Endodermal cell (in vitro differentiated cells): ENCODE results near the gene RIPK3. TPM values are rescaled to one million over a fixed set of nuclear protein-coding genes. Genes with fewer than 3 reads are reported as not detected.
"Not testable (repeated sequence)": the region's sequence is repeated elsewhere in the genome, so short reads cannot be mapped to it uniquely, and the experiment has no call there.

Experiments
- DNase-seq: peaks from one replicate; pipeline ENCODE4 v3.0.0-alpha.2; 2017
- H3K27ac ChIP-seq: 2 replicates; pipeline ENCODE4 v1.5.1; 2013; ENCODE audit warnings: mild to moderate bottlenecking, low read depth, low read length, moderate library complexity
- H3K27me3 ChIP-seq: 2 replicates; pipeline ENCODE4 v1.6.1; 2013; ENCODE audit warnings: mild to moderate bottlenecking, low read length, moderate library complexity; ENCODE audit not compliant: insufficient read depth, control insufficient read depth, poor library complexity, severe bottlenecking
- H3K36me3 ChIP-seq: 2 replicates; pipeline ENCODE4 v1.7.0; 2013; ENCODE audit warnings: mild to moderate bottlenecking, low read length, moderate library complexity; ENCODE audit not compliant: control insufficient read depth, insufficient read depth
- H3K4me1 ChIP-seq: one replicate; pipeline ENCODE4 v1.7.0; 2013; ENCODE audit warnings: low read length; ENCODE audit not compliant: control insufficient read depth, insufficient read depth
- H3K4me3 ChIP-seq: 2 replicates; pipeline ENCODE4 v1.5.1; 2013; ENCODE audit warnings: mild to moderate bottlenecking, low read length, moderate library complexity
- H3K9ac ChIP-seq: 2 replicates; pipeline ENCODE4 v1.6.1; 2013; ENCODE audit warnings: mild to moderate bottlenecking, low read length, moderate library complexity; ENCODE audit not compliant: poor library complexity, severe bottlenecking; ENCODE audit errors: extremely low read depth
- H3K9me3 ChIP-seq: 2 replicates; pipeline ENCODE4 v1.6.1; 2013; ENCODE audit warnings: mild to moderate bottlenecking, low read length, moderate library complexity; ENCODE audit not compliant: control insufficient read depth
- H3K27ac Mint-ChIP-seq: 2 replicates; pipeline ENCODE4 v1.8.0; 2020; ENCODE audit warnings: mixed read lengths
- H3K27me3 Mint-ChIP-seq: 2 replicates; pipeline ENCODE4 v1.8.0; 2021; ENCODE audit warnings: mild to moderate bottlenecking, mixed read lengths; ENCODE audit not compliant: insufficient read depth
- H3K36me3 Mint-ChIP-seq: 2 replicates; pipeline ENCODE4 v1.8.0; 2020; ENCODE audit warnings: low read depth, mixed read lengths
- H3K4me1 Mint-ChIP-seq: 2 replicates; pipeline ENCODE4 v1.8.0; 2020; ENCODE audit warnings: mixed read lengths
- H3K4me3 Mint-ChIP-seq: 2 replicates; pipeline ENCODE4 v1.8.0; 2020; ENCODE audit warnings: mild to moderate bottlenecking, moderate library complexity, mixed read lengths
- H3K9me3 Mint-ChIP-seq: 2 replicates; pipeline ENCODE4 v1.8.0; 2020; ENCODE audit warnings: mild to moderate bottlenecking, mixed read lengths
- WGBS, 2 experiments: methylation state at CpG; one replicate each; pipeline versions ENCODE4 v1.1.5 to v1.1.7; 2013; ENCODE audit warnings: missing lambda C conversion rate in 2 of 2, mixed read lengths in 1 of 2; ENCODE audit not compliant: insufficient coverage in 1 of 2, insufficient read length in 1 of 2; 5-methylcytosine and 5-hydroxymethylcytosine counted together
- total RNA-seq, 2 donors: library from RNA; stranded (reverse); fragmentation: NEBNext Ultra II Directional in 1 of 2; extraction: Animal tissue kit (Norgen Biotek cat#: 25700) in 1 of 2; gene quantifications; 2 replicates in 1 of 2; 3 replicates in 1 of 2; pipeline ENCODE4 v1.2.1, GENCODE V29; 2021
- TF ChIP-seq, protein P1 (sequence below): fragments of 200-600 bp; sonication (generic); conservative IDR thresholded peaks from 2 replicates; pipeline ENCODE4 v1.5.0; 2021; ENCODE audit warnings: antibody characterized with exemption, mild to moderate bottlenecking

The RIPK3 gene
- total RNA-seq, 2 donors from 2014 or later, result not detected

- H3K4me1 Mint-ChIP-seq, result peaks cover 7% of the 10 kb centered on the region
- H3K27me3 ChIP-seq, result peaks cover 58% of the 10 kb centered on the region
- 89% methylated on average over 8 to 9 of the region's 9 CpGs for WGBS, 2 experiments
- no peaks in the 10 kb centered on the region for H3K36me3 Mint-ChIP-seq
- no peak overlapping the region for H3K27ac Mint-ChIP-seq
- H3K4me1 ChIP-seq, result peaks cover 4% of the 10 kb centered on the region
- no peaks in the 10 kb centered on the region for H3K36me3 ChIP-seq
- no peaks in the 10 kb centered on the region for H3K9me3 Mint-ChIP-seq
- H3K27me3 Mint-ChIP-seq, result peaks cover 86% of the 10 kb centered on the region
- no peak overlapping the region for H3K4me3 ChIP-seq
- no peaks in the 10 kb centered on the region for H3K9me3 ChIP-seq
- no peak overlapping the region for H3K9ac ChIP-seq
- no peak overlapping the region for H3K27ac ChIP-seq
- TF ChIP-seq, protein P1, sequence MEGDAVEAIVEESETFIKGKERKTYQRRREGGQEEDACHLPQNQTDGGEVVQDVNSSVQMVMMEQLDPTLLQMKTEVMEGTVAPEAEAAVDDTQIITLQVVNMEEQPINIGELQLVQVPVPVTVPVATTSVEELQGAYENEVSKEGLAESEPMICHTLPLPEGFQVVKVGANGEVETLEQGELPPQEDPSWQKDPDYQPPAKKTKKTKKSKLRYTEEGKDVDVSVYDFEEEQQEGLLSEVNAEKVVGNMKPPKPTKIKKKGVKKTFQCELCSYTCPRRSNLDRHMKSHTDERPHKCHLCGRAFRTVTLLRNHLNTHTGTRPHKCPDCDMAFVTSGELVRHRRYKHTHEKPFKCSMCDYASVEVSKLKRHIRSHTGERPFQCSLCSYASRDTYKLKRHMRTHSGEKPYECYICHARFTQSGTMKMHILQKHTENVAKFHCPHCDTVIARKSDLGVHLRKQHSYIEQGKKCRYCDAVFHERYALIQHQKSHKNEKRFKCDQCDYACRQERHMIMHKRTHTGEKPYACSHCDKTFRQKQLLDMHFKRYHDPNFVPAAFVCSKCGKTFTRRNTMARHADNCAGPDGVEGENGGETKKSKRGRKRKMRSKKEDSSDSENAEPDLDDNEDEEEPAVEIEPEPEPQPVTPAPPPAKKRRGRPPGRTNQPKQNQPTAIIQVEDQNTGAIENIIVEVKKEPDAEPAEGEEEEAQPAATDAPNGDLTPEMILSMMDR, result no peak
- DNase-seq, result no peak
- H3K4me3 Mint-ChIP-seq, result no peak overlapping the region
These were observed 10.1 kb downstream of the RIPK3 start for GRCh38 chr14:24329736-24330135.

DNA sequence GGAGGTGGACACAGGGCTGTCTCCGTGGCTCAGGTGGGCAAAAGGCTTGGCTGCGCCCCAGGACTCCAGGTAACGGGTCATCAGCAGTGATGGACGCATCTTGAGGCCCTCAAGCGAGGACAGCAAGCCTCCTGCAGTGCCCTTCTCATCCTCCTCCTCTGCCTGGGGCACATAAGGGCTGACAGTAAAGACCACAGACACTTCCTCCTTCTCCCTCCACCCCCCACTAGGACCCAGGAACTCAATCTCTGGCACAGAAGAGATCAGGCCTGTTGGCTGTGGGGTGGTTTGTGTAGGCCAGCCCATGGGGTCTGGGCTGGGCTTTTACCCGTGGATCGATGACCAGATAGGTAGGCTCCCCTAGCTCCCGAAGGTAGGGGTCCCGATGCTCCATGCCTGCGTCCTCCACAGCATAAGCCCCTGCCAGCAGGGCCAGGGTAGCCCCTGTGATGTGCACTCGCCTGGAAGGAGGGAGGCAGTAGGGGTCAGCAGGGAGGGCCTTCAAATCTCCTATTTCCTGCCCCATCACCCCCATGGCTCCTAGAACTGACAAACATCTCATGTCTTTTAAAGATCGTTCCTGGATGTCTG is 10.6 kb downstream of the RIPK3 start:
- Histone ChIP-seq H3K4me1 (peaks cover 2% of the 10 kb centered on the region), H3K9me3 (no peaks in the 10 kb centered on the region), H3K9ac (no peak overlapping the region), H3K4me3 (no peak overlapping the region), H3K27ac (no peak overlapping the region), H3K36me3 (no peaks in the 10 kb centered on the region), H3K27me3 (peaks cover 52% of the 10 kb centered on the region)
- H3K4me3 Mint-ChIP-seq, result no peak overlapping the region
- TF ChIP-seq, protein P1, result no peak
- H3K27me3 Mint-ChIP-seq, result peaks cover 84% of the 10 kb centered on the region
- no peaks in the 10 kb centered on the region for H3K36me3 Mint-ChIP-seq
- peaks cover 7% of the 10 kb centered on the region for H3K4me1 Mint-ChIP-seq
- WGBS, 2 experiments, result 90 to 97% methylated on average over 5 to 12 of the region's 12 CpGs
- DNase-seq, result no peak
- H3K9me3 Mint-ChIP-seq, result no peaks in the 10 kb centered on the region
- H3K27ac Mint-ChIP-seq, result no peak overlapping the region

DNA sequence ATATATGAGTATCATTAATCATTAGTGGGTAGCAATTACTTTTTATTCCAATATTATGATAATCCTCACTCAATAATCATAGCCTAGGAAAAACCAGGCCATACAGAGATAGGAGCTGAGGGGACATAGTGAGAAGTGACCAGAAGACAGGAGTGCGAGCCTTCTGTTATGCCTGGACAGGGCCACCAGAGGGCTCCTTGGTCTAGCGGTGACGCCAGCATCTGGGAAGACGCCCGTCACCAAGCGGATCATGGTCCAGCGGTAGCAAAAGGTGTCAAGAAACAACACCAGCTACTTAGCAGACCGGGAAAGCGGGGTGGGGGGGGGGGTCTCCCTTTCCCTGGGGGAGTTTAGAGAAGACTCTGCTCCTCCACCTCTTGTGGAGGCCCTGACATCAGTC is 11.9 kb downstream of the RIPK3 start:
- not testable (repeated sequence) for H3K4me3 ChIP-seq, H3K36me3 ChIP-seq, H3K4me1 ChIP-seq, H3K4me3 Mint-ChIP-seq, H3K9me3 Mint-ChIP-seq, H3K9me3 ChIP-seq, H3K36me3 Mint-ChIP-seq, H3K9ac ChIP-seq, H3K27ac ChIP-seq, H3K4me1 Mint-ChIP-seq, H3K27ac Mint-ChIP-seq
- peaks cover 81% of the 10 kb centered on the region for H3K27me3 Mint-ChIP-seq
- TF ChIP-seq, protein P1, result peak; percentile 77
- 0 to 13% methylated on average over 1 to 9 of the region's 9 CpGs for WGBS, 2 experiments
- H3K27me3 ChIP-seq, result peaks cover 39% of the 10 kb centered on the region
- peak; percentile 72 for DNase-seq
